GM20000 (cell line): ENCODE data around the gene ABCA7.

ENCODE experiments used
- DNase-seq: peaks from one replicate; pipeline ENCODE4 v3.0.0; 2012; ENCODE audit warnings: low spot score
- CTCF ChIP-seq: IDR thresholded peaks from 2 replicates; pipeline ENCODE4 v1.5.1; 2012; ENCODE audit warnings: mild to moderate bottlenecking, control low read depth; ENCODE audit errors: extremely low read depth, missing control alignments

The ABCA7 gene

GRCh38 chr19:1039646-1040475 is at the start of gene ABCA7:
ABCA7 (plus strand) TSS chr19:1040107; CDS start chr19:1041362, 1,255 bp downstream.
- DNase-seq, result peak; percentile 95
- TF ChIP-seq CTCF, result no peak

GRCh38 chr19:990119-990571 is 49.8 kb upstream of the ABCA7 start:
- TF ChIP-seq CTCF, result no peak
- no peak for DNase-seq

- DNase-seq, result no peak
- no peak for TF ChIP-seq CTCF
Observed at GRCh38 chr19:990746-991145, 49.2 kb upstream of the ABCA7 start.

- no peak for TF ChIP-seq CTCF
- peak; percentile 78 for DNase-seq
Observed at GRCh38 chr19:991174-991931, 48.6 kb upstream of the ABCA7 start.

GRCh38 chr19:991932-992669 is 47.8 kb upstream of the ABCA7 start:
- DNase-seq, result no peak
- no peak for TF ChIP-seq CTCF

GRCh38 chr19:992670-993055 is 47.2 kb upstream of the ABCA7 start:
- DNase-seq, result no peak
- TF ChIP-seq CTCF, result no peak

GRCh38 chr19:993361-993830 is 46.5 kb upstream of the ABCA7 start:
- no peak for DNase-seq
- no peak for TF ChIP-seq CTCF
